Activated T-helper 17 cell treated with anti-CD3 and anti-CD28 coated beads, Interleukin-2, amount 50 U/mL, for 72 hours (primary cell): Measurements from ENCODE around the gene LDLRAD4. TPM values are rescaled to one million over a fixed set of nuclear protein-coding genes. Genes with fewer than 3 reads are reported as not detected.

Experiments
- ATAC-seq: fragments of 150-1000 bp; cut with Tn5 transposase; replicated peaks from 2 replicates; pipeline ENCODE4 v1.10.0; 2021; ENCODE audit warnings: mild to moderate bottlenecking, moderate library complexity
- H3K27ac Mint-ChIP-seq: one replicate; pipeline ENCODE4 v1.8.0; 2022; ENCODE audit warnings: mixed read lengths
- H3K27me3 Mint-ChIP-seq: one replicate; pipeline ENCODE4 v1.8.0; 2022; ENCODE audit warnings: mixed read lengths
- H3K36me3 Mint-ChIP-seq: one replicate; pipeline ENCODE4 v1.8.0; 2022; ENCODE audit warnings: low read depth, mild to moderate bottlenecking, mixed read lengths
- H3K4me1 Mint-ChIP-seq: one replicate; pipeline ENCODE4 v1.8.0; 2022; ENCODE audit warnings: mixed read lengths
- H3K4me3 Mint-ChIP-seq: one replicate; pipeline ENCODE4 v1.8.0; 2022; ENCODE audit warnings: mild to moderate bottlenecking, mixed read lengths
- H3K9me3 Mint-ChIP-seq: one replicate; pipeline ENCODE4 v1.8.0; 2022; ENCODE audit warnings: mixed read lengths
- total RNA-seq, 2 donors: library from RNA; stranded (reverse); gene quantifications; one replicate each; pipeline ENCODE4 v1.2.3, GENCODE V29; 2022

The LDLRAD4 gene
- total RNA-seq, 2 donors from 2014 or later: 52.0 to 54.8 TPM

- Mint-ChIP-seq H3K27ac (no peak overlapping the region), H3K27me3 (no peaks in the 10 kb centered on the region), H3K36me3 (peaks cover 10% of the 10 kb centered on the region), H3K4me3 (no peak overlapping the region), H3K9me3 (no peaks in the 10 kb centered on the region), H3K4me1 (peaks cover 20% of the 10 kb centered on the region)
- peak; percentile 24 for ATAC-seq
These were observed 322.1 kb downstream of the LDLRAD4 start for GRCh38 chr18:13540477-13541182.

DNA sequence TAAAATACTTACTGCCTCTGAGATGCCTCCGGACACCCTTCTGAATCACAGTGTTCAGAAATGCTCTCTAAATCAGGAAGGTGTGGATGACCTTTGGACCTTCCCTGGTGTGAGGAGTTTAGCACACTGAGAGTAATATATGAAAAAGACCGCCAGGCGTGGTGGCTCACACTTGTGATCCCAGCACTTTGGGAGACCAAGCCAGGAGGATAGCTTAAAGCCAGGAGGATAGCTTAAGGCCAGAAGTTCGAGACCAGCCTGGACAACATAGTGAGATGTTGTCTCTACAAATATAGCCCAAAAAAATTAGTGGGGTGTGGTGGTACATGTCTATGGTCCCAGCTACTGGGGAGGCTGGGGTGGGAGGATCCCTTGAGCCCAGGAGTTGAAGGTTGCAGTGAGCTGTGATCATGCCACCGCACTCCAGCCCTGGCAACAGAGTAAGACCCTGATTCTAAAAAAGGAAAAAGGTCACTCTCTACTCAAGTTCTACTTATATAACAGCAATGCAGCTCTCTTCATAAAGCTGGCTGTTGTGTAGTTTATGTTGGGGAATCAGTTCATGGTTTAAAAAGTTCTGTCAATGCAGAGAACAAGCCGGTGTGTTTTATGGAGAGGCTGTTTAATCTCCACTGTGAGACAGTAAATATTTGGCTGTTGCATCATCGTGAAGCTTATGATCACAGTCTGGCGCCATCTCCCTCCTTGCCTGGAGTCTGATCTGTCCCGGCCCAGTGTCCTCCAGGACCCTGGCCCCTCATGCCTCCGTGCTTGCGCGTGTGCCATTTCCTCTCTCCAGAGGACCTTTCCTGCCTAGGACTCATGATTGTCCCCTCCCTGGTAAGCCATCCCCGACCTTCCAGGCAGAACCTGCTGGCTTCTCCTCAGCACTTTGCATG is 323.3 kb downstream of the LDLRAD4 start:
- Mint-ChIP-seq H3K27me3 (no peaks in the 10 kb centered on the region), H3K36me3 (peaks cover 10% of the 10 kb centered on the region), H3K4me1 (peaks cover 20% of the 10 kb centered on the region), H3K9me3 (no peaks in the 10 kb centered on the region), H3K27ac (no peak overlapping the region), H3K4me3 (no peak overlapping the region)
- no peak for ATAC-seq

- ATAC-seq: no peak
- H3K27ac Mint-ChIP-seq: no peak overlapping the region
- peaks cover 20% of the 10 kb centered on the region for H3K4me1 Mint-ChIP-seq
- H3K36me3 Mint-ChIP-seq: peaks cover 10% of the 10 kb centered on the region
- H3K9me3 Mint-ChIP-seq: no peaks in the 10 kb centered on the region
- H3K4me3 Mint-ChIP-seq: no peak overlapping the region
- H3K27me3 Mint-ChIP-seq: no peaks in the 10 kb centered on the region
These were observed 323.9 kb downstream of the LDLRAD4 start for GRCh38 chr18:13542520-13542847.

DNA sequence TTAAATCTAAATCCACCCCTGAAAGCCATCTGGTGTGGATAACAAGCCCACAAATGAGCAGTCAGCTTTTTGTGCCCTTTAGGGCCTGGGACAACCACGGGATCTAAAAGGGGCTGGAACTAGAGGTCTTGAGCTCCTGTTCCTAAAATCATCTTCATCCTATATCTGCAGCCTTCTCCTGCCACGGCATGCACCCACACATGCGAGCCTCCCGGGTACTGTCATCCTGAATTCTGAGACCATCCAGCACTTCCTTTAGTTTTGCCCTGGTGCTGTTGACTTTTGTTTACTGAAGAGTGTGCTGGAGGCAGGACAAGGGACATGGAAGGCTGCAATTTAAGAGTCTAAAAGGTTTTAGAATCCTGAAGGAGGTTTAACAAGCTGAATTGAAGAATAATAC is 324.6 kb downstream of the LDLRAD4 start:
- H3K36me3 Mint-ChIP-seq: peaks cover 10% of the 10 kb centered on the region
- H3K4me1 Mint-ChIP-seq: peaks cover 20% of the 10 kb centered on the region
- no peak overlapping the region for H3K4me3 Mint-ChIP-seq
- H3K27me3 Mint-ChIP-seq: no peaks in the 10 kb centered on the region
- no peaks in the 10 kb centered on the region for H3K9me3 Mint-ChIP-seq
- no peak for ATAC-seq
- no peak overlapping the region for H3K27ac Mint-ChIP-seq

- Mint-ChIP-seq H3K4me3 (no peak overlapping the region), H3K27ac (no peak overlapping the region), H3K36me3 (peaks cover 10% of the 10 kb centered on the region), H3K4me1 (peaks cover 14% of the 10 kb centered on the region), H3K9me3 (no peaks in the 10 kb centered on the region), H3K27me3 (no peaks in the 10 kb centered on the region)
- ATAC-seq: no peak
These were observed 325.5 kb downstream of the LDLRAD4 start for GRCh38 chr18:13543811-13544732.

- peaks cover 8% of the 10 kb centered on the region for H3K4me1 Mint-ChIP-seq
- no peak for ATAC-seq
- no peak overlapping the region for H3K4me3 Mint-ChIP-seq
- H3K27ac Mint-ChIP-seq: no peak overlapping the region
- H3K27me3 Mint-ChIP-seq: no peaks in the 10 kb centered on the region
- no peaks in the 10 kb centered on the region for H3K9me3 Mint-ChIP-seq
- peaks cover 10% of the 10 kb centered on the region for H3K36me3 Mint-ChIP-seq
These were observed 326.4 kb downstream of the LDLRAD4 start for GRCh38 chr18:13544953-13545352.

- no peaks in the 10 kb centered on the region for H3K27me3 Mint-ChIP-seq
These were observed 327.0 kb downstream of the LDLRAD4 start for GRCh38 chr18:13545514-13545913.

DNA sequence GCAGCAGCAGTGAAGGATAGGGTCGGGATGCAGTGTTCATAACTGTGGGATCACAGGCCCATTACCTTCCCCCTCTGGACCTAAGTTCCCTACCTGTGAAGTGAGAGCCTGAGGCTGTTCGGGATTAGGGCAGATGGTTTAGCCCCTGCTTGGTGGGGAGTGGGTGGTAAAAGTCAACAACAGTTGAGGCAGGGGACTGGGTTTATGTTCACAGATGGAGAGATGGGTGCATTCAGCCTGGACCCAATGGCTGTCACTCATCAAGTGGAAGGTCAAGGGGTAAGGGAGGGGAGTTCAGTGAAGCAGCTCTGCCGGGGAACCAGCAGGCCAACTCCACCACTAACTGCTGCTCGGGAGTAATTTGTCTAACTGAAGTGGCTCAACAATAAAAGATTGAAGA is 327.4 kb downstream of the LDLRAD4 start:
- ATAC-seq: no peak
- Mint-ChIP-seq H3K4me3 (no peak overlapping the region), H3K27ac (peak overlapping the region; percentile 52), H3K27me3 (no peaks in the 10 kb centered on the region), H3K36me3 (peaks cover 10% of the 10 kb centered on the region), H3K9me3 (no peaks in the 10 kb centered on the region), H3K4me1 (peaks cover 4% of the 10 kb centered on the region)

More at GRCh38 chr18:13545514-13545913, 327.0 kb downstream of the LDLRAD4 start:
- peak overlapping the region; percentile 52 for H3K27ac Mint-ChIP-seq
- ATAC-seq: no peak
- H3K9me3 Mint-ChIP-seq: no peaks in the 10 kb centered on the region
- peaks cover 10% of the 10 kb centered on the region for H3K36me3 Mint-ChIP-seq
- H3K4me1 Mint-ChIP-seq: peaks cover 6% of the 10 kb centered on the region
- H3K4me3 Mint-ChIP-seq: no peak overlapping the region

DNA sequence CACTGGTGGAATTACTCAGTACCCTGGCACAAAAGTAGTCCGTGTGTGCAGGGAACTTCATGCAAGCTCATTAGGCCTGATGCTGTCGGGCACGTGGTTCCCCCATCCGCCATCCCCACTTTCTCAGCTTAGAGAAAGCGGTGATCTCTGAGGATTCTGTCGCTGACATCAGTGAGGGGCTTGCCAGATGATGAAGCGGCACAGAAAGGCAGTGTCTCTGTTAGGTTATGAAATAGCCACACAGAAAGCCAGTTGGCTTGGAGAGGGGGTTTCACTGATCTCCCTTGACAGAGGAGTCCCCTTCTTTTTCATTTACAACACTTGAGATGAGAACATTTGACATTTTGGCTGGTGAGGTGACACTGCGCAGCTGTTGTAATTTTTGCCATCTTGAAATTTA is 328.1 kb downstream of the LDLRAD4 start:
- H3K27ac Mint-ChIP-seq: peak overlapping the region; percentile 52
- no peak overlapping the region for H3K4me3 Mint-ChIP-seq
- H3K27me3 Mint-ChIP-seq: no peaks in the 10 kb centered on the region
- ATAC-seq: no peak
- no peaks in the 10 kb centered on the region for H3K9me3 Mint-ChIP-seq
- H3K36me3 Mint-ChIP-seq: peaks cover 10% of the 10 kb centered on the region
- H3K4me1 Mint-ChIP-seq: peaks cover 10% of the 10 kb centered on the region

DNA sequence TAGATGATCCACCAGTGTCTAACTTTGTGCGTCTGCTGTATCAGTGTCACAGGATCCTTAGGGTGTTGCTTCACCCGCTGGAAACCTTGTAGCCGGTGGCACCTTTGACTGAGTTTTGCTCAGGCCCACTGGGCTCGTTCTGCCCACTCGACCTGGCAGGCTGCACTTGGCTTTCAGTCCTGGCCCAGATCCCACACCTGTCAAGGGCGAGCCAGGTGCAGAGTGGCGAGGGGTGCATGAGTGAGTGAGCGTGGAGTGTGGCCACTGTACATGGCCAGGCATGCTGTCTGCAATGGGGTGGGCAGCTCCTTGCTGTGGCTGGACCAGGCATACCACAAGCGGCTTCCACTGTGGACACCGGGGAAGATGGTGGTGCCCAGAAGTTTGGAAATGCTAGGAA is 328.8 kb downstream of the LDLRAD4 start:
- no peak for ATAC-seq
- peaks cover 13% of the 10 kb centered on the region for H3K4me1 Mint-ChIP-seq
- H3K27ac Mint-ChIP-seq: no peak overlapping the region
- no peaks in the 10 kb centered on the region for H3K9me3 Mint-ChIP-seq
- peaks cover 10% of the 10 kb centered on the region for H3K36me3 Mint-ChIP-seq
- H3K27me3 Mint-ChIP-seq: no peaks in the 10 kb centered on the region
- no peak overlapping the region for H3K4me3 Mint-ChIP-seq

DNA sequence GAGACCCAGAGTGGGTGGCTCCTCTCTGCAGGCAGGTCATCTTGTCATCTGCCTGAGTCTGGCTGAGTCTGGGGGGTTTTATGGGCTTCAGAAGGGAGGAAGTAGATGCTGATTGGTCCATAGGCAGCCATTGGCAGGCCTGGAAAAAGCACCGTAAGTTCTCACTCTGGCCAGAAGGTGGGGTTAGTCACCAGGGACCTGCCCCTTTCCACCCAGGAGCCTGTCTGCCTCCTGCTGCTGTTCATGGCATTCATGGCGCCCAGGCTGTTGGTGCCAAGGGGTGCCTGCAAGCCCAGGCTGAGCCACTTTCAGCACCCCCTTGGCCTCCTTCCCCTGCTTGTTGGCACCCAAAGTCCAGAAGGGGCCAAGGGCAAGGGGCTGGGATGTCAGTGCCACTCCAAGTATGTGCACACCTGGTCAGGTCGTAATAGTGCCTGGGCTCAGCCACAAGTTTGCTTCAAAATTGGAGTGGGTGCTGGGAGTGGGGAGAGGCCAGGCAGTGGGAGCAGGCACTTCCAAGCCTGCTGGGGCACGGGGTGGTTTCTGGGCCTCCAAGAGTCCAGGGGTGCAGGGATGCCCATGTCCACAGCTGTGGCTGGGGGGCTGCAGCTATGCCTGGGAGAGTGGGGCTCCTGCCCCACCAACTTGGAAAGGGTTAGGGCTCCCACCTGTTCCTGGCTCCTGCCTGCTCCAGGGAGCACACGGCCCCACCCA is 329.7 kb downstream of the LDLRAD4 start:
- peaks cover 8% of the 10 kb centered on the region for H3K36me3 Mint-ChIP-seq
- no peak for ATAC-seq
- no peak overlapping the region for H3K4me3 Mint-ChIP-seq
- no peaks in the 10 kb centered on the region for H3K27me3 Mint-ChIP-seq
- no peaks in the 10 kb centered on the region for H3K9me3 Mint-ChIP-seq
- H3K27ac Mint-ChIP-seq: no peak overlapping the region
- peaks cover 15% of the 10 kb centered on the region for H3K4me1 Mint-ChIP-seq

- Mint-ChIP-seq H3K4me1 (peaks cover 15% of the 10 kb centered on the region), H3K27me3 (no peaks in the 10 kb centered on the region), H3K9me3 (no peaks in the 10 kb centered on the region), H3K27ac (no peak overlapping the region), H3K4me3 (no peak overlapping the region), H3K36me3 (no peaks in the 10 kb centered on the region)
- ATAC-seq: no peak
These were observed 330.7 kb downstream of the LDLRAD4 start for GRCh38 chr18:13548966-13549879.

DNA sequence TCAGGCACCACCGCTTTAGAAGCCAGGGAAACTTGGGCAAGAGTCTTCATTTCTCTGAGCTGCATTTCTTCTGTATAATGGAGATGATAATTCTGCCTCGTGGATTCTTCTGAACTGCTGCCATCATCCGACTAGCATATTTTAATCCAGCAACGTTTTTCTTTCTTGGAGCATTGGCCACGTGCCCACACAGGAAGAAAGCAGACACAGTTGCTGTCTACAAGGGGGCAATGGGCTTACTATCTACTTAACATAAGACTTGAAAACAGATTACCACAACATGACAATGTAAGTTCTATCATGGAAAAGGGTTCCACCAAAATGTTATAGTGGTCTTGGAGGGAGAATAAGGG is 331.3 kb downstream of the LDLRAD4 start:
- H3K36me3 Mint-ChIP-seq: no peaks in the 10 kb centered on the region
- H3K4me1 Mint-ChIP-seq: peaks cover 15% of the 10 kb centered on the region
- no peak overlapping the region for H3K27ac Mint-ChIP-seq
- no peaks in the 10 kb centered on the region for H3K27me3 Mint-ChIP-seq
- H3K4me3 Mint-ChIP-seq: no peak overlapping the region
- H3K9me3 Mint-ChIP-seq: no peaks in the 10 kb centered on the region
- ATAC-seq: no peak
